ENCODE results near the gene RANBP1.

- TF ChIP-seq NFIC (IDR thresholded peaks at IDR 0.05): no peak
- no peak for TF ChIP-seq CREB1 (IDR thresholded peaks at IDR 0.05; ENCODE audit: low read depth)
Measured at GRCh38 chr22:20166703-20167102, 50.8 kb downstream of the RANBP1 start.
